Measurements from ENCODE around the gene MICAL3.

Gene MICAL3

GRCh38 chr22:18070041-18070440, 45.7 kb upstream of the MICAL3 start:
- Mint-ChIP-seq H3K9me3 (no peaks in the 10 kb centered on the region), H3K27ac (no peak overlapping the region), H3K27me3 (ENCODE audit: low read depth, poor library complexity) (peaks cover 51% of the 10 kb centered on the region), H3K4me3 (no peak overlapping the region), H3K4me1 (peaks cover 29% of the 10 kb centered on the region), H3K36me3 (ENCODE audit: low read depth) (no peaks in the 10 kb centered on the region)
- no peak for DNase-seq
- TF ChIP-seq CTCF (IDR thresholded peaks at IDR 0.05), result no peak

- H3K9me3 Mint-ChIP-seq, result no peaks in the 10 kb centered on the region
- no peak overlapping the region for H3K4me3 Mint-ChIP-seq
- no peaks in the 10 kb centered on the region for H3K36me3 Mint-ChIP-seq (ENCODE audit: low read depth)
- DNase-seq, result no peak
- H3K4me1 Mint-ChIP-seq, result peaks cover 33% of the 10 kb centered on the region
- peaks cover 55% of the 10 kb centered on the region for H3K27me3 Mint-ChIP-seq (ENCODE audit: low read depth, poor library complexity)
- no peak overlapping the region for H3K27ac Mint-ChIP-seq
- no peak for TF ChIP-seq CTCF (IDR thresholded peaks at IDR 0.05)
These were observed 44.7 kb upstream of the MICAL3 start for GRCh38 chr22:18069041-18069440.

GRCh38 chr22:18068381-18068988, 44.1 kb upstream of the MICAL3 start:
- no peak overlapping the region for H3K27ac Mint-ChIP-seq
- no peak overlapping the region for H3K4me3 Mint-ChIP-seq
- peaks cover 55% of the 10 kb centered on the region for H3K27me3 Mint-ChIP-seq (ENCODE audit: low read depth, poor library complexity)
- no peaks in the 10 kb centered on the region for H3K36me3 Mint-ChIP-seq (ENCODE audit: low read depth)
- no peak for TF ChIP-seq CTCF (IDR thresholded peaks at IDR 0.05)
- no peak for DNase-seq
- peaks cover 33% of the 10 kb centered on the region for H3K4me1 Mint-ChIP-seq
- no peaks in the 10 kb centered on the region for H3K9me3 Mint-ChIP-seq

- Mint-ChIP-seq H3K27me3 (ENCODE audit: low read depth, poor library complexity) (peaks cover 51% of the 10 kb centered on the region), H3K4me1 (peaks cover 33% of the 10 kb centered on the region), H3K36me3 (ENCODE audit: low read depth) (no peaks in the 10 kb centered on the region), H3K4me3 (no peak overlapping the region), H3K9me3 (no peaks in the 10 kb centered on the region), H3K27ac (no peak overlapping the region)
- no peak for TF ChIP-seq CTCF (IDR thresholded peaks at IDR 0.05)
- DNase-seq, result no peak
These were observed 43.4 kb upstream of the MICAL3 start for GRCh38 chr22:18067548-18068341.

- H3K27ac Mint-ChIP-seq, result no peak overlapping the region
- no peak for DNase-seq
- no peak overlapping the region for H3K4me3 Mint-ChIP-seq
- H3K4me1 Mint-ChIP-seq, result peaks cover 33% of the 10 kb centered on the region
- TF ChIP-seq CTCF (IDR thresholded peaks at IDR 0.05), result no peak
- no peaks in the 10 kb centered on the region for H3K9me3 Mint-ChIP-seq
- no peaks in the 10 kb centered on the region for H3K36me3 Mint-ChIP-seq (ENCODE audit: low read depth)
- peaks cover 49% of the 10 kb centered on the region for H3K27me3 Mint-ChIP-seq (ENCODE audit: low read depth, poor library complexity)
These were observed 42.8 kb upstream of the MICAL3 start for GRCh38 chr22:18067121-18067520.
